Mammary epithelial cell (primary cell): ENCODE results near the gene TRABD2B.

Source experiments
- CTCF ChIP-seq, 2 donors: IDR thresholded peaks in 1 of 2; conservative IDR thresholded peaks in 1 of 2; 2 replicates each; pipeline ENCODE4 v1.5.1; 2011 to 2012; ENCODE audit warnings: inconsistent platforms in 2 of 2, low read length in 2 of 2, mild to moderate bottlenecking in 2 of 2, control low read depth in 1 of 2, low read depth in 1 of 2; ENCODE audit not compliant: insufficient read depth in 1 of 2; ENCODE audit errors: extremely low read depth in 1 of 2
- EZH2 ChIP-seq: IDR thresholded peaks from 2 replicates; pipeline ENCODE4 v1.6.1; 2012; ENCODE audit warnings: low read length, inconsistent platforms, borderline replicate concordance

GRCh38 chr1:47852006-47852718, 145.0 kb downstream of the TRABD2B start:
- no peak for TF ChIP-seq EZH2
- no peak for TF ChIP-seq CTCF (conservative IDR thresholded peaks at IDR 0.05 in 1 of 2, IDR thresholded peaks at IDR 0.05 in 1 of 2; ENCODE audit: extremely low read depth in 1 of 2, insufficient read depth in 1 of 2, low read depth in 1 of 2, low read length in 2 of 2)
